Sigmoid colon (tissue), 3 donors: ENCODE data around the gene GGPS1.

Experiments used
- POLR2A ChIP-seq, 2 donors: fragments of 450-650 bp; IDR thresholded peaks; one replicate each; pipeline ENCODE4 v1.6.1; 2016; ENCODE audit warnings: antibody characterized with exemption in 2 of 2, mild to moderate bottlenecking in 2 of 2, moderate library complexity in 2 of 2
- TF ChIP-seq, protein P1 (sequence below), 4 experiments: fragments of 450-650 bp in 3 of 4; fragments of 200-600 bp in 1 of 4; IDR thresholded peaks; one replicate each; pipeline ENCODE4 v1.5.1; 2016 to 2019; ENCODE audit warnings: antibody characterized with exemption in 4 of 4, mild to moderate bottlenecking in 3 of 4, moderate library complexity in 2 of 4

DNA sequence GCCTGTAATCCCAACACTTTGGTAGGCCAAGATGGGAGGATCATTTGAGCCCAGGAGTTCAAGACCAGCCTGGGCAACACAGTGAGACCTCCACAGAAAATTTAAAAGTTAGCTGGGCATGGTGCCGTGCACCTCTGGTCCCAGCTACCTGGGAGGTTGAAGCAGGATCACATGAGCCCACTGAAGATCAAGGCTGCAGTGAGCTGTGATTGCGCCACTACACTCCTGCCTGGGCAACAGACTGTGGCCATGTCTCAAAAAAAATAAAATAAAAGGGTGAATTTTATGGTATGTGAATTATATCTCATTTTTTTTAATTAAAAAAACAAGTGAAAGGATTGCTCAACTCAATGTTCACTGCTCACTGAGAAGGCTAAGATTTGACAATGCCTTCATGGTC lies 9.1 kb upstream of the GGPS1 start:
- no peak for TF ChIP-seq POLR2A (IDR thresholded peaks at IDR 0.05)
- TF ChIP-seq, protein P1, sequence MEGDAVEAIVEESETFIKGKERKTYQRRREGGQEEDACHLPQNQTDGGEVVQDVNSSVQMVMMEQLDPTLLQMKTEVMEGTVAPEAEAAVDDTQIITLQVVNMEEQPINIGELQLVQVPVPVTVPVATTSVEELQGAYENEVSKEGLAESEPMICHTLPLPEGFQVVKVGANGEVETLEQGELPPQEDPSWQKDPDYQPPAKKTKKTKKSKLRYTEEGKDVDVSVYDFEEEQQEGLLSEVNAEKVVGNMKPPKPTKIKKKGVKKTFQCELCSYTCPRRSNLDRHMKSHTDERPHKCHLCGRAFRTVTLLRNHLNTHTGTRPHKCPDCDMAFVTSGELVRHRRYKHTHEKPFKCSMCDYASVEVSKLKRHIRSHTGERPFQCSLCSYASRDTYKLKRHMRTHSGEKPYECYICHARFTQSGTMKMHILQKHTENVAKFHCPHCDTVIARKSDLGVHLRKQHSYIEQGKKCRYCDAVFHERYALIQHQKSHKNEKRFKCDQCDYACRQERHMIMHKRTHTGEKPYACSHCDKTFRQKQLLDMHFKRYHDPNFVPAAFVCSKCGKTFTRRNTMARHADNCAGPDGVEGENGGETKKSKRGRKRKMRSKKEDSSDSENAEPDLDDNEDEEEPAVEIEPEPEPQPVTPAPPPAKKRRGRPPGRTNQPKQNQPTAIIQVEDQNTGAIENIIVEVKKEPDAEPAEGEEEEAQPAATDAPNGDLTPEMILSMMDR (IDR thresholded peaks at IDR 0.05): no peak
